Measurements from ENCODE around the gene PSMF1. TPM values are rescaled to one million over a fixed set of nuclear protein-coding genes. Genes with fewer than 3 reads are reported as not detected.

Gene PSMF1
- total and polyA plus RNA-seq, 2 of the 4 experiments (the other 2 are of a cell fraction): 93.6 to 109 TPM

DNA sequence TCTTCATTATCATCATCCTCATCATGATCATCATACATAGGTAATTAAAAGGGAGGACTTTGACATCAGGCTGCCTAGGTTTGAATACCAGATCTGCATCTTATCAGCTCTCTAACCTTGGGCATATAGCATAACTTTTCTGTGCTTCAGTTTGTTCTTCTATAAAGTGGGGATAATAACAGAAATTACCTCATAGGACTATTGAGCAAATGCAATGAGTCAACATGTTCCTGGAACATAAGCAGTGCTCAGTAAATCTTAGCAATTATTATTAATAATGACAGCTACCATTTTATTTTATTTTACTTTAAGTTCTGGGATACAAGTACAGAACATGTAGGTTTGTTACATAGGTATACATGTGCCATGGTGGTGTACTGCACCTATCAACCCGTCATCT lies 92.1 kb downstream of the PSMF1 start:
- CTCF ChIA-PET: interaction anchor here (1.5 kb wide), 1 partner anchor 102 kb away, joined by 3 read pairs; no protein-coding TSS in a partner anchor
- Histone ChIP-seq H3K79me1 (ENCODE audit: low read depth in 1 of 2, low read length in 2 of 2) (no peaks in the 10 kb centered on the region), H2AK9ac (replicated peaks; ENCODE audit: low read depth, low read length, poor library complexity) (no peak overlapping the region), H3K23ac (ENCODE audit: low read depth, low read length) (no peak overlapping the region), H3K9me1 (ENCODE audit: insufficient read depth, low read length) (no peaks in the 10 kb centered on the region), H3K27ac (ENCODE audit: insufficient read depth, low read length) (no peak overlapping the region), H3K4ac (ENCODE audit: low read depth, low read length) (no peak overlapping the region), H3K4me3 (ENCODE audit: insufficient read depth, low read depth, low read length) (no peak overlapping the region), H4K5ac (ENCODE audit: low read depth, low read length) (no peak overlapping the region), H3K4me2 (ENCODE audit: low read depth, low read length) (no peak overlapping the region), H3K9me3 (ENCODE audit: control insufficient read depth, insufficient read depth, low read length) (0 out of 2 replicates have a peak, but pooled peaks cover 2% of the 10 kb centered on the region), H2BK20ac (ENCODE audit: low read depth, low read length) (no peak overlapping the region), H3K56ac (ENCODE audit: extremely low read depth, insufficient read depth, low read length) (no peak overlapping the region), H3K14ac (replicated peaks; ENCODE audit: low read depth, low read length) (no peak overlapping the region), H3K27me3 (ENCODE audit: control insufficient read depth, insufficient read depth, low read length) (peaks cover 37% of the 10 kb centered on the region), H3K9ac (ENCODE audit: low read depth, low read length) (no peak overlapping the region), H3K4me1 (ENCODE audit: control insufficient read depth, insufficient read depth, low read length) (no peaks in the 10 kb centered on the region), H2BK15ac (ENCODE audit: low read depth, low read length) (no peak overlapping the region), H3K18ac (ENCODE audit: low read depth, low read length) (no peak overlapping the region), H2BK5ac (ENCODE audit: low read depth, low read length, poor library complexity, severe bottlenecking) (no peak overlapping the region), H4K20me1 (ENCODE audit: insufficient read depth, low read length) (no peaks in the 10 kb centered on the region), H4K8ac (ENCODE audit: low read depth in 2 of 2, low read length in 2 of 2) (no peak overlapping the region), H4K91ac (ENCODE audit: insufficient read depth, low read depth, low read length) (no peak overlapping the region), H2AK5ac (ENCODE audit: low read depth, low read length) (no peak overlapping the region), H2AFZ (replicated peaks; ENCODE audit: low read length, poor library complexity) (no peak overlapping the region), H3K36me3 (ENCODE audit: control insufficient read depth, insufficient read depth, low read length) (no peaks in the 10 kb centered on the region), H2BK120ac (ENCODE audit: low read depth, low read length) (no peak overlapping the region)
- in situ Hi-C loops (cut with MboI; ENCODE audit: low sequenced_read_pairs): loop anchor here (10.0 kb wide), 1 partner anchor 396 kb away; no protein-coding TSS in a partner anchor
- POLR2A ChIA-PET (ENCODE audit: unreplicated experiment): no interaction called here
- no CpG with 5 or more reads among the region's 1 CpG for whole genome bisulfite sequencing, 2 experiments (ENCODE audit: extremely low coverage in 2 of 2, insufficient read length in 1 of 2)
- peak; percentile 13 for DNase-seq
- no peak for ATAC-seq (ENCODE audit: low read depth)
- BruUV-seq (replicated peaks): no TSS peak
- intact Hi-C loops (cut with micrococcal nuclease): loop anchor here (5.0 to 10.0 kb wide), 3 partner anchors 103 to 253 kb away; partner anchors contain the start of gene FKBP1A
- dilution Hi-C loops (cut with HindIII; ENCODE audit: low sequenced_read_pairs, unreplicated experiment): no loop called here
- TF ChIP-seq CEBPB (IDR thresholded peaks at IDR 0.05; ENCODE audit: low read depth, low read length) (peak; percentile 55; the same call in 1 of the 2 replicates), RFX5 (IDR thresholded peaks at IDR 0.05; ENCODE audit: low read depth, low read length) (no peak)
- TF ChIP-seq, protein P1, sequence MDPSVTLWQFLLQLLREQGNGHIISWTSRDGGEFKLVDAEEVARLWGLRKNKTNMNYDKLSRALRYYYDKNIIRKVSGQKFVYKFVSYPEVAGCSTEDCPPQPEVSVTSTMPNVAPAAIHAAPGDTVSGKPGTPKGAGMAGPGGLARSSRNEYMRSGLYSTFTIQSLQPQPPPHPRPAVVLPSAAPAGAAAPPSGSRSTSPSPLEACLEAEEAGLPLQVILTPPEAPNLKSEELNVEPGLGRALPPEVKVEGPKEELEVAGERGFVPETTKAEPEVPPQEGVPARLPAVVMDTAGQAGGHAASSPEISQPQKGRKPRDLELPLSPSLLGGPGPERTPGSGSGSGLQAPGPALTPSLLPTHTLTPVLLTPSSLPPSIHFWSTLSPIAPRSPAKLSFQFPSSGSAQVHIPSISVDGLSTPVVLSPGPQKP (IDR thresholded peaks at IDR 0.05; ENCODE audit: borderline replicate concordance, low read depth, low read length): no peak

All from IMR-90 (cell line).